ENCODE results near the gene UQCRC1.
"Not testable (repeated sequence)": the region's sequence is repeated elsewhere in the genome, so short reads cannot be mapped to it uniquely, and the experiment has no call there.

UQCRC1 gene

DNA sequence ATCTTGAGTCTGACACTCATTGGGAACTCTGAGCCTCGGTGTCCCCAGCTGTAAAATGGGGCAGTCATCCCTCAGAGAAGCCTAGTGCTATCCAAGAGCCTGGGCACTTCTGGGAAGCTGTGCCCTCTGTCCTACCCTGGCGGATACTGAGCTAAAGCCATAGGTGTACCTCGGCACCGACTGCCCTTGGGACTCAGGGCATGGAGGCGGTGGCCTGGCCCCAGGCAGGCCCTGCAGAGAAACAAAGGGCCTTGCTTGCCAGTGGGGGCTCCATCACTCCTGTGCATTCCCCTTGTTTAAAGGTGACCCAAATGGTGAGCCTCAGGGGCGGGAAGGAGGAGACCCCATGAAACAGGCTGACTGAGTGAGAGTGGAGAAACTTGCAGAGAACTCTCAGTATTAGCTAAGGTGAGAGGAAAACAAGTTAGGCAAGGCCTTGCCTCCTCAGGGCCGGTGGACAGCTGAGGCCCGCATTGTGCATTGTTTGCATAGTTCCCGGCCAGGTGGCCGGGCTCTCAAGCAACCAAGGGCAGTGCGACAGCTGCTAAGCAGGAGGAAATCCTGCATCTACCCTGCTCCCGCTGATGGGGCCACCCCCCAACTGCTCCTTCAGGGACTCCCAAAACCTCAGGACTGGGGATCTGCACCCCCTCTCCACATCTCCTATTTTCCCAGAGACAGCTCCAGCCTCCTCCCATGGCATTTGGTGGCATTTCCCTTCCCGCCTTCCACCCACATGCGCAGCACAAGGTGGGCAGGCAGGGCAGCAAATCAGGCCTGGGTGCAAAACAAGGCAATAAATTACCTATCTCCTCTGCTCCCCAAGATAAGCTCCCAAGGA lies 57.1 kb downstream of the UQCRC1 start:
- H3K4me1 Mint-ChIP-seq (ENCODE audit: low read depth): peaks cover 17% of the 10 kb centered on the region
- no peak overlapping the region for H3K4me3 Mint-ChIP-seq
- H3K36me3 Mint-ChIP-seq (ENCODE audit: low read depth): peaks cover 2% of the 10 kb centered on the region
- DNase-seq: no peak
- no peaks in the 10 kb centered on the region for H3K9me3 Mint-ChIP-seq
- no peaks in the 10 kb centered on the region for H3K27me3 Mint-ChIP-seq
- no peak overlapping the region for H3K27ac Mint-ChIP-seq

DNA sequence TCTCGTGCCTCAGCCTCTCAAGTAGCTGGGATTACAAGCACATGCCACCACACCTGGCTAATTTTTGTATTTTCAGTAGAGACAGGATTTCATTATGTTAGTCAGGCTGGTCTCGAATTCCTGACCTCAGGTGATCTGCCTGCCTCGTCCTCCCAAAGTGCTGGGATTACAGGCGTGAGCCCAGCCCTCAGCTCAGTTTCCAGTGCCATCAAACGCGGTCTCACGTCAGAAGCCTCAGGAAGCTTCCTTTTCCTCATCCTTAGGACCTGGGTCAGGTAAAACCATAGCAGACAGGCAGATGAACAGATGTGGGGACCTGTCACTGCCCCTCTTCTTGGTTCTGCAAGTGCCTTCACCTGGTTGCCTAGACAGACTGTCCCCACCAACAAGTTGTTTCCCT lies 57.8 kb downstream of the UQCRC1 start:
- H3K27me3 Mint-ChIP-seq; H3K36me3 Mint-ChIP-seq (ENCODE audit: low read depth); H3K4me3 Mint-ChIP-seq; H3K9me3 Mint-ChIP-seq; DNase-seq; H3K27ac Mint-ChIP-seq: not testable (repeated sequence)
- peaks cover 14% of the 10 kb centered on the region for H3K4me1 Mint-ChIP-seq (ENCODE audit: low read depth)
